Pericardium fibroblast (primary cell): Measurements from ENCODE around the gene IL12B. TPM values are rescaled to one million over a fixed set of nuclear protein-coding genes. Genes with fewer than 3 reads are reported as not detected.

ENCODE experiments used
- total RNA-seq: library from RNA; depleted of rRNA; stranded (reverse); fragments of >200 nt; gene quantifications from 2 replicates; pipeline ENCODE4 v1.2.3, GENCODE V29; 2015

The IL12B gene
- not detected in 2 replicates for total RNA-seq

DNA sequence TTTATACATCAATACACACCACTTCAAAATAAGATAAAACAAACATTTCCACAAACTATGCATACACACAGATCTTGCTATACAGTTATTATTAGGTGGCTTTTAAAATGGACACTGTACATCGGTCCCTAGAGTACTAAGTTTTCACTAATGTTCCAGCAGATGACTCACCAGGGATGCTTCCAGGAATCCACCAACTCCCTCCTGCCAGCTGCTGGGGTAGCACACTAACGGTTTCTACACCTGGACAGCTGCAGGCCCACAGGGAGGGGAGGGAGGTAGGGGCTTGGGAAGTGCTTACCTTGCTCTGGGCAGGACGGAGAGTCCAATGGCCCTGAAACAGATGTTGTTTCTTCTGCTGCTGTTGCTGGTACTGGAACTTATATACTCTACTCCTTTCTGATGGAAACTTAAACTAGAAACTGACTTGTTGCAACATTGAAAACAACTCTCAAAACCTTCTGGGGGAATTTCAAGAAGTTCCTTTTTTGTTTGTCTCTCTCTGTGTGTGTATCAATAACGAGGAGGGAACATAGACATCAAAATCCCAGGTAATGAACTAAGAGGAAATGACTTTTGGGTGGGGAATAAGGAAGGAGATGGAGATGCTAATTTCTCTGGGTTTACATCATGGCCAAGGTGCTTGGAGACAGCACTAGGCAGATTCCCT is at the start of gene IL12B:
Gene IL12B, minus strand, starts transcription at position 357 of the 670 bp plus-strand sequence. CDS start 3,705 bp downstream, outside the sequence.

Other genes starting within 250 kb of the IL12B start
- gene EBF1, start 230.6 kb downstream of the IL12B start, total RNA-seq = 11.3 and 22.3 TPM in 2 replicates
- gene RNF145, start 120.9 kb downstream of the IL12B start, total RNA-seq = 31.0 and 42.7 TPM in 2 replicates
- 23.6 and 30.0 TPM in 2 replicates for gene UBLCP1, start 67.2 kb downstream of the IL12B start, total RNA-seq